GM19043 (cell line): ENCODE results near the gene EMX1.

ENCODE experiments used
- ATAC-seq: cut with Tn5 transposase; IDR thresholded peaks from one replicate; pipeline ENCODE4 v1.9.1; 2021; ENCODE audit warnings: low read depth; ENCODE audit not compliant: unreplicated experiment

Gene EMX1

GRCh38 chr2:72923833-72924352 is 6.6 kb downstream of the EMX1 start:
- no peak for ATAC-seq

GRCh38 chr2:72924353-72925240 is 7.3 kb downstream of the EMX1 start:
- ATAC-seq, result peak; percentile 47

GRCh38 chr2:72925328-72925943 is 8.1 kb downstream of the EMX1 start:
- ATAC-seq, result no peak

GRCh38 chr2:72926368-72926767 is 9.0 kb downstream of the EMX1 start:
- ATAC-seq, result no peak

- ATAC-seq, result no peak
Observed at GRCh38 chr2:72926811-72927465, 9.6 kb downstream of the EMX1 start.

GRCh38 chr2:72927619-72928550 is 10.6 kb downstream of the EMX1 start:
- ATAC-seq, result no peak

GRCh38 chr2:72929010-72929409 is 11.7 kb downstream of the EMX1 start:
- no peak for ATAC-seq

- ATAC-seq, result no peak
Observed at GRCh38 chr2:72931280-72931910, 14.1 kb downstream of the EMX1 start.

GRCh38 chr2:72932045-72932740 is 14.9 kb downstream of the EMX1 start:
- no peak for ATAC-seq

- ATAC-seq, result no peak
Observed at GRCh38 chr2:72932805-72933204, 15.5 kb downstream of the EMX1 start.

- ATAC-seq, result no peak
Observed at GRCh38 chr2:72933207-72933606, 15.9 kb downstream of the EMX1 start.

GRCh38 chr2:72933646-72934151 is 16.4 kb downstream of the EMX1 start:
- ATAC-seq, result no peak

- ATAC-seq, result no peak
Observed at GRCh38 chr2:72934683-72935610, 17.6 kb downstream of the EMX1 start.

GRCh38 chr2:72935611-72935957 is 18.3 kb downstream of the EMX1 start:
- ATAC-seq, result no peak

GRCh38 chr2:72936660-72937355 is 19.5 kb downstream of the EMX1 start:
- ATAC-seq, result no peak

GRCh38 chr2:72937356-72937669 is 20.0 kb downstream of the EMX1 start:
- no peak for ATAC-seq

- ATAC-seq, result no peak
Observed at GRCh38 chr2:72938455-72938854, 21.1 kb downstream of the EMX1 start.

- no peak for ATAC-seq
Observed at GRCh38 chr2:72940361-72940760, 23.0 kb downstream of the EMX1 start.
